ENCODE results near the gene CMSS1.

DNA sequence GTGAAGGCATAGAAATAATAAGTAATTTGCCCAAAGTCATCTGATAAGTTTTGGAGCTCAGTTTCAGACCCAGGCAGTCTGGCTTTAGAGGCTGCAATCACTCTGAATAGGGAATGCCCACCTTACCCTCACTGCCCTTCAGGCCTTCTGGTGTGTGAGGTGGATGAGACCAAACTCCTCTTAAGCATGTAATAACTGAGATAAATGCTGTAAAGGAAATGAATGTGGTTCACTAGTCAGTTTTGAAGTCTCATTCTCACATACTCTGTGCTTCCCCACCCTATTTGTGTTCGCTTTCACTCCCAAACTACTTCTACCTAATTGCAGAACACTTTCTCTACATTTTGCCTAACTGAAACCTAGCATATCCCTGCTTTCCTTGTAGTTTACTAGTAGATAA, 152.5 kb downstream of the CMSS1 start:
- no peak for TF ChIP-seq ZNF8 (CRISPR knock-in tag; IDR thresholded peaks at IDR 0.05)
- TF ChIP-seq OSR1 (CRISPR knock-in tag; IDR thresholded peaks at IDR 0.05), result no peak
- TF ChIP-seq TCF4 (CRISPR knock-in tag; IDR thresholded peaks at IDR 0.05; ENCODE audit: borderline replicate concordance), result no peak
- no peak for TF ChIP-seq ZNF70 (CRISPR knock-in tag; IDR thresholded peaks at IDR 0.05)
- TF ChIP-seq, protein P1, sequence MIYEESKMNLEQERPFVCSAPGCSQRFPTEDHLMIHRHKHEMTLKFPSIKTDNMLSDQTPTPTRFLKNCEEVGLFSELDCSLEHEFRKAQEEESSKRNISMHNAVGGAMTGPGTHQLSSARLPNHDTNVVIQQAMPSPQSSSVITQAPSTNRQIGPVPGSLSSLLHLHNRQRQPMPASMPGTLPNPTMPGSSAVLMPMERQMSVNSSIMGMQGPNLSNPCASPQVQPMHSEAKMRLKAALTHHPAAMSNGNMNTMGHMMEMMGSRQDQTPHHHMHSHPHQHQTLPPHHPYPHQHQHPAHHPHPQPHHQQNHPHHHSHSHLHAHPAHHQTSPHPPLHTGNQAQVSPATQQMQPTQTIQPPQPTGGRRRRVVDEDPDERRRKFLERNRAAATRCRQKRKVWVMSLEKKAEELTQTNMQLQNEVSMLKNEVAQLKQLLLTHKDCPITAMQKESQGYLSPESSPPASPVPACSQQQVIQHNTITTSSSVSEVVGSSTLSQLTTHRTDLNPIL (CRISPR knock-in tag; IDR thresholded peaks at IDR 0.05; ENCODE audit: low read depth), result no peak
- no peak for TF ChIP-seq ZFP30 (CRISPR knock-in tag; IDR thresholded peaks at IDR 0.05)
- TF ChIP-seq, protein P2, sequence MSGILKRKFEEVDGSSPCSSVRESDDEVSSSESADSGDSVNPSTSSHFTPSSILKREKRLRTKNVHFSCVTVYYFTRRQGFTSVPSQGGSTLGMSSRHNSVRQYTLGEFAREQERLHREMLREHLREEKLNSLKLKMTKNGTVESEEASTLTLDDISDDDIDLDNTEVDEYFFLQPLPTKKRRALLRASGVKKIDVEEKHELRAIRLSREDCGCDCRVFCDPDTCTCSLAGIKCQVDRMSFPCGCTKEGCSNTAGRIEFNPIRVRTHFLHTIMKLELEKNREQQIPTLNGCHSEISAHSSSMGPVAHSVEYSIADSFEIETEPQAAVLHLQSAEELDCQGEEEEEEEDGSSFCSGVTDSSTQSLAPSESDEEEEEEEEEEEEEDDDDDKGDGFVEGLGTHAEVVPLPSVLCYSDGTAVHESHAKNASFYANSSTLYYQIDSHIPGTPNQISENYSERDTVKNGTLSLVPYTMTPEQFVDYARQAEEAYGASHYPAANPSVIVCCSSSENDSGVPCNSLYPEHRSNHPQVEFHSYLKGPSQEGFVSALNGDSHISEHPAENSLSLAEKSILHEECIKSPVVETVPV (CRISPR knock-in tag; IDR thresholded peaks at IDR 0.05), result no peak
- TF ChIP-seq ARNTL (CRISPR knock-in tag; IDR thresholded peaks at IDR 0.05; ENCODE audit: borderline replicate concordance, low read depth), result no peak
- no peak for TF ChIP-seq RARB (CRISPR knock-in tag; IDR thresholded peaks at IDR 0.05)
- TF ChIP-seq ISL1 (CRISPR knock-in tag; IDR thresholded peaks at IDR 0.05), result no peak
- TF ChIP-seq PATZ1 (CRISPR knock-in tag; IDR thresholded peaks at IDR 0.05; ENCODE audit: borderline replicate concordance), result no peak
- TF ChIP-seq, protein P3, sequence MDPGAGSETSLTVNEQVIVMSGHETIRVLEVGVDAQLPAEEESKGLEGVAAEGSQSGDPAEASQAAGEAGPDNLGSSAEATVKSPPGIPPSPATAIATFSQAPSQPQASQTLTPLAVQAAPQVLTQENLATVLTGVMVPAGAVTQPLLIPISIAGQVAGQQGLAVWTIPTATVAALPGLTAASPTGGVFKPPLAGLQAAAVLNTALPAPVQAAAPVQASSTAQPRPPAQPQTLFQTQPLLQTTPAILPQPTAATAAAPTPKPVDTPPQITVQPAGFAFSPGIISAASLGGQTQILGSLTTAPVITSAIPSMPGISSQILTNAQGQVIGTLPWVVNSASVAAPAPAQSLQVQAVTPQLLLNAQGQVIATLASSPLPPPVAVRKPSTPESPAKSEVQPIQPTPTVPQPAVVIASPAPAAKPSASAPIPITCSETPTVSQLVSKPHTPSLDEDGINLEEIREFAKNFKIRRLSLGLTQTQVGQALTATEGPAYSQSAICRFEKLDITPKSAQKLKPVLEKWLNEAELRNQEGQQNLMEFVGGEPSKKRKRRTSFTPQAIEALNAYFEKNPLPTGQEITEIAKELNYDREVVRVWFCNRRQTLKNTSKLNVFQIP (CRISPR knock-in tag; IDR thresholded peaks at IDR 0.05; ENCODE audit: borderline replicate concordance, low read depth), result no peak
- TF ChIP-seq GLIS3 (CRISPR knock-in tag; IDR thresholded peaks at IDR 0.05), result no peak

Data from SK-N-SH treated with all-trans-retinoic acid at 6 μM for 48 hours (cell line).